SJSA1 (cell line): ENCODE measurements around the gene CMSS1. TPM values are rescaled to one million over a fixed set of nuclear protein-coding genes. Genes with fewer than 3 reads are reported as not detected.
A peak's percentile ranks its signal among the peaks of the same experiment; 100 is the strongest.

Experiments
- DNase-seq, 2 experiments: peaks; one replicate each; pipeline ENCODE4 v3.0.0-alpha.2; 2015 to 2020; ENCODE audit warnings: low spot score in 2 of 2, low read depth in 1 of 2
- H3K27ac ChIP-seq: fragments of 250-450 bp; sonication (Bioruptor Pico); 2 replicates; pipeline ENCODE4 v1.5.1; 2020; ENCODE audit warnings: mild to moderate bottlenecking, moderate library complexity
- H3K27me3 ChIP-seq: fragments of 250-450 bp; sonication (Bioruptor Pico); replicated peaks from 2 replicates; pipeline ENCODE4 v1.5.1; 2020; ENCODE audit warnings: mild to moderate bottlenecking, moderate library complexity
- H3K36me3 ChIP-seq: fragments of 250-450 bp; sonication (Bioruptor Pico); 2 replicates; pipeline ENCODE4 v1.5.1; 2020; ENCODE audit warnings: mild to moderate bottlenecking
- H3K4me1 ChIP-seq: fragments of 250-450 bp; sonication (Bioruptor Pico); replicated peaks from 2 replicates; pipeline ENCODE4 v1.6.1; 2021; ENCODE audit warnings: mild to moderate bottlenecking
- H3K4me3 ChIP-seq: fragments of 250-450 bp; sonication (Bioruptor Pico); 2 replicates; pipeline ENCODE4 v1.5.1; 2020; ENCODE audit warnings: mild to moderate bottlenecking
- H3K9me3 ChIP-seq: fragments of 250-450 bp; sonication (Bioruptor Pico); replicated peaks from 2 replicates; pipeline ENCODE4 v1.5.1; 2020; ENCODE audit warnings: mild to moderate bottlenecking
- total RNA-seq: library from RNA; depleted of rRNA; stranded (reverse); fragments of >200 nt; shearing (Covaris generic); gene quantifications from 2 replicates; pipeline ENCODE4 v1.2.3, GENCODE V29; 2014

The CMSS1 gene
- total RNA-seq, 1 experiment from 2014 or later = 29.5 TPM

GRCh38 chr3:99954914-99955644, 137.4 kb downstream of the CMSS1 start:
- no peak overlapping the region for H3K4me3 ChIP-seq
- H3K36me3 ChIP-seq = no peaks in the 10 kb centered on the region
- H3K27me3 ChIP-seq = no peaks in the 10 kb centered on the region
- H3K9me3 ChIP-seq = no peaks in the 10 kb centered on the region
- peaks cover 31% of the 10 kb centered on the region for H3K4me1 ChIP-seq
- no peak overlapping the region for H3K27ac ChIP-seq
- DNase-seq = no peak

- H3K4me3 ChIP-seq = no peak overlapping the region
- no peaks in the 10 kb centered on the region for H3K9me3 ChIP-seq
- H3K27ac ChIP-seq = no peak overlapping the region
- no peaks in the 10 kb centered on the region for H3K27me3 ChIP-seq
- no peak for DNase-seq
- H3K4me1 ChIP-seq = peaks cover 38% of the 10 kb centered on the region
- no peaks in the 10 kb centered on the region for H3K36me3 ChIP-seq
These were observed 138.3 kb downstream of the CMSS1 start for GRCh38 chr3:99955773-99956562.

GRCh38 chr3:99957151-99957796, 139.6 kb downstream of the CMSS1 start:
- Histone ChIP-seq H3K27ac (no peak overlapping the region), H3K27me3 (no peaks in the 10 kb centered on the region), H3K9me3 (no peaks in the 10 kb centered on the region), H3K36me3 (no peaks in the 10 kb centered on the region), H3K4me3 (no peak overlapping the region), H3K4me1 (peaks cover 42% of the 10 kb centered on the region)
- DNase-seq = no peak

- Histone ChIP-seq H3K27ac (no peak overlapping the region), H3K4me1 (peaks cover 42% of the 10 kb centered on the region), H3K4me3 (no peak overlapping the region), H3K9me3 (no peaks in the 10 kb centered on the region), H3K27me3 (no peaks in the 10 kb centered on the region), H3K36me3 (no peaks in the 10 kb centered on the region)
- no peak for DNase-seq
These were observed 140.7 kb downstream of the CMSS1 start for GRCh38 chr3:99958222-99958912.

- Histone ChIP-seq H3K9me3 (no peaks in the 10 kb centered on the region), H3K27me3 (no peaks in the 10 kb centered on the region), H3K36me3 (no peaks in the 10 kb centered on the region), H3K4me1 (peaks cover 31% of the 10 kb centered on the region), H3K27ac (no peak overlapping the region), H3K4me3 (no peak overlapping the region)
- DNase-seq = no peak
These were observed 142.6 kb downstream of the CMSS1 start for GRCh38 chr3:99960123-99960878.

- no peaks in the 10 kb centered on the region for H3K36me3 ChIP-seq
- H3K9me3 ChIP-seq = no peaks in the 10 kb centered on the region
- H3K4me3 ChIP-seq = no peak overlapping the region
- H3K27me3 ChIP-seq = no peaks in the 10 kb centered on the region
- H3K4me1 ChIP-seq = peaks cover 31% of the 10 kb centered on the region
- H3K27ac ChIP-seq = no peak overlapping the region
- DNase-seq = no peak
These were observed 143.3 kb downstream of the CMSS1 start for GRCh38 chr3:99960941-99961340.

- H3K4me3 ChIP-seq = no peak overlapping the region
- no peaks in the 10 kb centered on the region for H3K9me3 ChIP-seq
- no peaks in the 10 kb centered on the region for H3K27me3 ChIP-seq
- H3K4me1 ChIP-seq = peaks cover 34% of the 10 kb centered on the region
- H3K27ac ChIP-seq = peak overlapping the region; percentile 87
- H3K36me3 ChIP-seq = no peaks in the 10 kb centered on the region
- DNase-seq = no peak
These were observed 144.3 kb downstream of the CMSS1 start for GRCh38 chr3:99961756-99962515.

- DNase-seq = peak; percentile 44 to 56
- no peaks in the 10 kb centered on the region for H3K36me3 ChIP-seq
- no peak overlapping the region for H3K4me3 ChIP-seq
- no peaks in the 10 kb centered on the region for H3K27me3 ChIP-seq
- peak overlapping the region; percentile 87 for H3K27ac ChIP-seq
- H3K9me3 ChIP-seq = no peaks in the 10 kb centered on the region
- H3K4me1 ChIP-seq = peaks cover 35% of the 10 kb centered on the region
These were observed 145.0 kb downstream of the CMSS1 start for GRCh38 chr3:99962703-99963102.

- no peaks in the 10 kb centered on the region for H3K27me3 ChIP-seq
- H3K9me3 ChIP-seq = no peaks in the 10 kb centered on the region
- no peak overlapping the region for H3K27ac ChIP-seq
- peaks cover 35% of the 10 kb centered on the region for H3K4me1 ChIP-seq
- no peaks in the 10 kb centered on the region for H3K36me3 ChIP-seq
- H3K4me3 ChIP-seq = no peak overlapping the region
- DNase-seq = no peak
These were observed 147.4 kb downstream of the CMSS1 start for GRCh38 chr3:99965077-99965476.

- Histone ChIP-seq H3K4me3 (no peak overlapping the region), H3K27me3 (no peaks in the 10 kb centered on the region), H3K4me1 (peaks cover 30% of the 10 kb centered on the region)
These were observed 148.2 kb downstream of the CMSS1 start for GRCh38 chr3:99965681-99966408.

GRCh38 chr3:99966662-99967416, 149.2 kb downstream of the CMSS1 start:
- Histone ChIP-seq H3K27me3 (no peaks in the 10 kb centered on the region), H3K36me3 (no peaks in the 10 kb centered on the region), H3K9me3 (no peaks in the 10 kb centered on the region), H3K27ac (no peak overlapping the region), H3K4me1 (peaks cover 20% of the 10 kb centered on the region), H3K4me3 (no peak overlapping the region)
- no peak for DNase-seq

More at GRCh38 chr3:99965681-99966408, 148.2 kb downstream of the CMSS1 start:
- Histone ChIP-seq H3K27ac (no peak overlapping the region), H3K9me3 (no peaks in the 10 kb centered on the region), H3K36me3 (no peaks in the 10 kb centered on the region)
- no peak for DNase-seq
